ENCODE results near the gene IRF2.

IRF2 gene

GRCh38 chr4:184473499-184474262, 669 bp downstream of the IRF2 start:
- DNase-seq = peak; percentile 18

- DNase-seq = peak; percentile 67
Measured at GRCh38 chr4:184472614-184473498, 1.5 kb downstream of the IRF2 start.

GRCh38 chr4:184471881-184472613, 2.3 kb downstream of the IRF2 start:
- DNase-seq = no peak

GRCh38 chr4:184470785-184471110, 3.6 kb downstream of the IRF2 start:
- no peak for DNase-seq

GRCh38 chr4:184466634-184467033, 7.7 kb downstream of the IRF2 start:
- DNase-seq = no peak

GRCh38 chr4:184464759-184465454, 9.4 kb downstream of the IRF2 start:
- DNase-seq = no peak

GRCh38 chr4:184463856-184464255, 10.5 kb downstream of the IRF2 start:
- no peak for DNase-seq

- DNase-seq = no peak
Measured at GRCh38 chr4:184463158-184463557, 11.2 kb downstream of the IRF2 start.

GRCh38 chr4:184462724-184463123, 11.6 kb downstream of the IRF2 start:
- DNase-seq = no peak

- DNase-seq = no peak
Measured at GRCh38 chr4:184461711-184462441, 12.5 kb downstream of the IRF2 start.

- DNase-seq = no peak
Measured at GRCh38 chr4:184460499-184461285, 13.7 kb downstream of the IRF2 start.

- DNase-seq = no peak
Measured at GRCh38 chr4:184459413-184459812, 14.9 kb downstream of the IRF2 start.

GRCh38 chr4:184457535-184458249, 16.7 kb downstream of the IRF2 start:
- no peak for DNase-seq

- no peak for DNase-seq
Measured at GRCh38 chr4:184456337-184456736, 18.0 kb downstream of the IRF2 start.

GRCh38 chr4:184455299-184455698, 19.1 kb downstream of the IRF2 start:
- no peak for DNase-seq

- DNase-seq = no peak
Measured at GRCh38 chr4:184453365-184454160, 20.8 kb downstream of the IRF2 start.

GRCh38 chr4:184452740-184453139, 21.6 kb downstream of the IRF2 start:
- no peak for DNase-seq

GRCh38 chr4:184451726-184452125, 22.6 kb downstream of the IRF2 start:
- no peak for DNase-seq

- DNase-seq = no peak
Measured at GRCh38 chr4:184450743-184451535, 23.4 kb downstream of the IRF2 start.
